GM21528 (cell line): ENCODE results near the gene COPG2.
"Not testable (repeated sequence)": the region's sequence is repeated elsewhere in the genome, so short reads cannot be mapped to it uniquely, and the experiment has no call there.

ENCODE experiments used
- ATAC-seq: cut with Tn5 transposase; IDR thresholded peaks from one replicate; pipeline ENCODE4 v1.9.1; 2021; ENCODE audit warnings: mild to moderate bottlenecking, moderate library complexity; ENCODE audit not compliant: unreplicated experiment, low FRiP score

COPG2 gene

DNA sequence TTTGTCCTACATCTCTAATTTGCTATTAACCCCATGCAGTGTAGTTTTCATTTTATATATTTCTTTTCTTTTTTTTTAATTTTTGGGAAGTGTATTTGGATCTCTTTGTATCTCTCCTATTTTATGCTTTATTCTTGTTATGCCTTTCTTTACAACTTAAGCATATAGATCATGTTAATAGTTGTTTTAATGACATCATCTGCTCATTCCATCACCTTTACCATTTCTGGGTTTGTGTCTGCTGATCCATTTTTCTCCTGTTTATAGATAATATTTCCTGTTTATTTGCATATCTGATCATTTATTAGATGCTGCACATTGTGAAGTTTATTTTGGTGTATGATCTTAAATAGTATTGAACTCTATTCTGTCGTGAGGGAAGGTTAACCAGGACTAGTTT is 13.7 kb downstream of the COPG2 start:
- ATAC-seq: no peak

DNA sequence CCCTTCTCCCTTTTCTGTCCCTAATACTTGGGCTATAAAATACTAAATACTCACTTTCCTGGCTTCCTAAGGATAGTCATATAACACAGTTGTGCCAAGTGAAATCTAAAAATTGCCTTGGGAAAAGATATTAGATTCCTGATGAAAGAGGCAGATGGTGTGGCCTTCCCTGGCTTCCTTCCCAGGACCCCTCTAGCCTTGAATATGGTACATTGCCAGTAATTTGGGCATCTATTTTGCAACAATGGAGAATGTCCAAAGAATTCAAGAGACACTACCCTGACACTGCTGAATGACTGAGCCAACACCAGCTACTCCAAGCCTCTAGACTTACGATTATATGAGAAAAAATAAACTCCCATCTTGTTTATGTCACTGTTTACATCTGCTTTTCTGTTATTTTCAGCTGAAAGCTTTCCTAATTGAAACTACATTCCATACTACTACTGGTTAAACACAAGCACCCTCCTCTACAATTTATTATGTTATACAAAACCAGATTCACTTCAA is 17.9 kb downstream of the COPG2 start:
- ATAC-seq: no peak

DNA sequence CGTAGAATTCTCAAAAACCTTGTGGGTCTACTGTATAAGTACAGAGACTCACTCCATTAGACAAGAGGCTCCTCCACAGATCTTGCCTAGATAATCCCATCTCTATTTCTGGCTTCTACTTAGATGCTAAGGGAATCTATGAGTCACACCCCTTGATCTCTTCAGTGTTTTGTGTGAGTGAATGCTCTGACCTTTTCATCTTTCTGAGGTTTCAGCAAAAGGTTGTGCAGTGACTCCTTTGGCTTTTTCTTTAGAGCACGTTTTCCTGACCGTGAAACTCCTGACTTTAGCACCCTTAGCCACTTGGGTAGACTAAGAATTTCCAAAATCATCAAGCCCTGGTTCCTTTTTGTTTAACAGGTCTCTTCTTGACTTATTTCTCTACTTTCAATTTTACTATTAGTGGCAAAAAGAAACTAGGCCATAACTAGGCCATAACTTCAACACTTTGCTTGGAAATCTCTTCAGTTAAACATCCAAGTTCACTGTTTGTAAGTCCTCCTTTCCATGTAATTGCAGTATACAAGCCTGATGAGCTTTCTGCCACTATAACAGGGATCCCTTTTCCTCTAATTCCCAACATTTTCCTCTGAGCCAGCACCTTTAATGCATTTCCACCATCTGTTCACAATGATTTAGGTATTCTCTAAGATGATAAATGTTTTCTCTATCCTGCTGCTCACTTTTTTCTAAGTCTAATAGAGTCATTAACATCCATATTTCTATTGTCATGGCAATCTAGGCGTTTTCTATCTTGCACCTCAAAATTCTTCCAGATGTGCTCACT is 19.4 kb downstream of the COPG2 start:
- no peak for ATAC-seq

DNA sequence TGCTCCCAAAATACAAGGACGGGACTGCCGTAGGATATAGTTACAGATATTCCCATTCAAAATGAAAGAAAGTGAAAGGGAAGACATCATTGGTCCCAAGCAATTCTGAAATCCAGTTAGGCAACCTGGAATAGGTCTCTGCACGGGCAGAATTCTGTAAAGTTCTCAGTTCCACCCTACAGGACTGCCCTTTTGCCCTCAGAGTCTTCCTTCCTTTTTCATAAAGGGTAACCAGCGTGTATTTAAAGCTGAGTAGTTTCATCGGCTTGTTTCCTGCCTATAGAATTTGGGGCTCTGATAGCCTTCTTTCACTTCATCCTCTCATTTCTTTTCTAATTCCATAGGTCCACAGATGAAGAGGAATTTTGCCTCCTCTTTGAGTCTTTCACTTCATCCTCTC is 20.0 kb downstream of the COPG2 start:
- no peak for ATAC-seq

DNA sequence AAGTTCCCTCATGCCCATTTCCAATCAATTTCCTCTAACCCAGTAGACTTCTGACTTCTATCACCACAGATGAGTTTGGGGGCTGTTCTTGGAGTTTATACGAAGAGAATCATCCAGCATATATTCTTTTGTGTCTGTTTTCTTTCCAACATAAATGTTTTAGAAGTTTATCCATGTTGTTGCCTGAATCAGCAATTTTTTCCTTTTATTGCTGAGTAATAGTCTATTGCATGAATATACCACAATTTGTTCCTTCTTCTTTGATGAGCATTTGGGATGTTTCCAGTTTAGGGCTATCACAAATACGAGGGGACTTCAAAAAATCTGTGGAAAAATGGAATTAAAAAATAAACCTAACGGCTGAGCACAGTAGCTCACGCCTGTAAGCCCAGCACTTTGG is 26.2 kb downstream of the COPG2 start:
- no peak for ATAC-seq

DNA sequence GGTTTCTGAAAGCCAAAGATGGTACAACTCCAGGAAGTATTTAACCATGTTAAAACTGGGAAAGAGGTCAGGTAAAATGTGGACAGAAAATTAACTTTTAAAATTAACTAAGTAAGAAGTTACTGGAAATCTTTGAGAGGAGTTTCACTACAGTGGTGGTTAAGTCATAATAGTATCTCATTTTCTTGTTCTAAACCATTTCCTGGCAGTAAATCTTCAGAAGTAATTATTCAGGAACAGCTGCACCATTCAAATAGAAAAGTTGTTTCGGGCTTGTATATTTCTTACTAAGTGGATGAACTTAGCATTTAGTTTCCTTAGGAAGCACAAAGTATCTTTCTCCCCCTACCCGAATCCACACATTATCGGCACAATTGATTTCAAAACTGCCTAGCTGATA is 27.1 kb downstream of the COPG2 start:
- ATAC-seq: no peak

DNA sequence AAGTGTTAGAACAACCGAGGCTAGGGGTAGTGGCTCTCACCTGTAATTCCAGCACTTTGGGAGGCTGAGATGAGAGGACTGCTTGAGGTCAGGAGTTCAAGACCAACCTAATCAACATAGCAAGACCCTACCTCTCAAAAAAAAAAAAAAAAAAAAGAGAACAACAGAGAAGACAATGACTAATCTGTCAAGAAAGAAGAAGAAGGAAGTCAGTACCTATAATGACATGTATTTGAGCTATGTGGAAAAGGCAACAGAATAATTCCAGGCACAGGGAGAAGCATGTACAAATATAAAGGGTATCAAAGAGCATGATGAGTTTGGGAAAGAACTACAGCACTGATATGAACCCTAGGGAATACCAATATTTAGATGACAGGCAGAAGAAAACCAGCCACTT is 27.5 kb downstream of the COPG2 start:
- no peak for ATAC-seq

DNA sequence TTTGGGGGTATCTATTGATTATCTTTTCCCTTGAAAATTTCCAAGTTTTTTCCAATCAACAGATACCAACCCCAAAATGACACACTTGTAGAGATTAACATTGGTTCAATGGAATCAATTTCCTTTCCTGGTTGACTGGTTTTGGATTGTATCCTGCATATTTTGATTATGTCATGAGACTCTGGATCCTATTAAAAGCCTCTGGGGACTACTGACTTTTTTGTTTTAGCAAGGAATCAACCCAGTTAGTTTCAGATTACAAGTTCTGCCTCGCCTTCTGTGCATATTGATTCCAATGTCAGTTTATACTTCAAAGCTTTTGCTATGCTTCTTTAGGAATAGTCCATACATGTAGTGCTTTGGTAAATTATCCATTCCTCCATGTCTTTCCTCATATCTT is 29.2 kb downstream of the COPG2 start:
- ATAC-seq: no peak

DNA sequence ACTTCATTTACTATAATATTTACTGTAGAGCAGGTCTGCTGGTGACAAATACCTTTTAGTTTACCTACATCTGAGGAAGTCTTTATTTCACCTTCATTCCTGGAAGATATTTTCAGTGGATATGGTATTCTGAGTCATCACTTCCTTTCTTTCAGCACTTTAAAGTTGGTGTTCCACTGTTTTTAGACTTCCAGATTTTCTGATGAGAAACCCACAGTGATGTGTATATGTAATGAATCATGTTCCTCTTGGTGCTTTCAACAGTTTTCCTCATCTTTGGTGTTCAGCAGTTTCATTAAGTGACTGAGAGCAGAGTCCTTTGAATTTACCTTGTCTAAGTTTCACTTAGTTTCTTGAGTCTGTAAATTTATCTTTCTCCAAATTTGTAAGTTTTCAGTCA is 36.4 kb downstream of the COPG2 start:
- ATAC-seq: no peak

DNA sequence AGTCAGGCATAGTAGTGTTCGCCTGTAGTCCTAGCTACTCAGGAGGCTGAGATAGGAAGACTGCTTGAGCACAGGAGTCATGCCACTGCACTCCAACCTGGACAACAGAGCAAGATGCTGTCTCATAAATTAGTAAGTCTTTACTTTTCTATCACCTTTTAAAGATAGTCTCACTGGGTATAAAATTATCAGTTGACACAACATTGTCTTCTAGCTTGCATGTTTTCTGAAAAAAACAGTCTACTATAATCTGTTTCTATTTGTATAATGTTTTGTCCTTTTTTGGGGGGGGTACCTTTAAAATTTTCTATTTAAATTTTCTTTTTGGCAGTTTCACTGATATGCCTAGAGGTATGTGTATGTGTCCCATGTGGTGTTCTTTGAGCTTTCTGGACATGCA is 39.6 kb downstream of the COPG2 start:
- ATAC-seq: no peak

DNA sequence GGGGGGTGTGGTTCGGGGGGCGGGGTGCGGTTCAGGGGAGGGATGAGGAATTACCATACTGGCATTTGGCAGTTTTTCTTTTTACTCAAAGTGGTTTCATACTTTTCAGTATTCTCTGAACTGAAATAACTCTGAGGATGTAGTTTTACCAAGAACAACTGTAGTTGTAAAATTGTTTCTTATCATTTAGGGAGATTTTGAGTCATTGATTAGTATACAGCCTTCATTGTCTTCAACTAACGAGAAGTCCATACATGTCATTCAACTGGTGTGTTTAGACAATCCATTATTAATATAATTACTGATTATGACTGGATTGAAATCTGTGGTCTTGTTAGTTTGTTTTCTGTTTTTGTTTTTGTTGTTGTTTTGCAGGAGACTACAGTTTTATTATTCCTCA is 40.8 kb downstream of the COPG2 start:
- ATAC-seq: no peak

DNA sequence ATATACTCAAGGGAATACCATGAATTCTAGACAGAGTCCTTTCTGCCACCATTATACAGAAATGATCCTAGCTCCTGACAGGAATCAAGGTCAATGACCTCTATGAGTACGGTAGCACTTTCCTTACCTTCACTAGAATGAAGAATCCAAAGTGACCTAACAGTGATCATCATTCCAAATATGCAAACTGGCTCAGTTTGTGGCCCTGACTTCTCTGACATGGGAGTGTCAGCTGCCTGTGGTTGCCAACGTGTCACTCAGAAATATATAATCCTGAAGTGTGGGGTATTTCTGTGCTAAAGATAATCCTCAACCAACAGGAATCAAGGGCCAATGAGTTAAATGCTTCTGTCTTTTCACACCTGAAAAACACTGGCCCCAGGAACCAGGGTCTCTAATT is 45.7 kb downstream of the COPG2 start:
- ATAC-seq: no peak

DNA sequence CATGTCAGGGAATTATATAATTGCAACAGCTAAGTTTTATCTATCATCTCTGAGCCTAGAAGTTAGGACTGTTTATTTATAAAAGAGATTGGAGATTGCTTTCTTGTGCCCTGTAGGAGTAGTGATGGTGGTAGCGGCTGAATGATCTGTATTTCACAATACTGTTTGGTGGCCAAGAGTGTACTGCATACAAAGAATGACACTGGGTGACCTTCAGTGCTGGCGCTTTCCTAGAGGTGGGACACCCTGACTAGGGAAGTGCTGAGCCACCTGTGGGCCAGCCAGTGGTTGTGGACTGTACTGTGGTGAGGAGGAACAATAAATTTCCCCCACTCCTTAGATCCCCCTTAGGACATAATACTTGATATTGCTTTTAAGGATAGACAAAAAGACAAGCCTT is 53.0 kb downstream of the COPG2 start:
- no peak for ATAC-seq

DNA sequence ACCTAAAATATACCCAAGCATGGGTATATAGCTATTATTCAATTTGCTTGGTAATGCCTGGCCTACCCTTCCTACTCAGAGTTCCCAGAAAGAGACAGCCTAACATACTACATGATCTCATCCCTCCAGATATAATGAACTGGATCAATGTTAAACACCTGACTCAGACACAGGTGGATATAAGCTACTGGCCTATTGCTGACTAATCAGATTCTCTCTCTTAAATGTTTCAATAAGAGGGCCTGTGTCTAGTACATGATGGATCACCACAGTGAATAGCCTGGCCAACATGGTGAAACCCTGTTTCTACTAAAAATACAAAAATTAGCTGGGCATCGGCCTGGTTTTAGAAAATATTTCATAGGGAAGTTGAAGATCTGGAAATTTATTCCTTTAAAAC is 54.1 kb downstream of the COPG2 start:
- no peak for ATAC-seq

DNA sequence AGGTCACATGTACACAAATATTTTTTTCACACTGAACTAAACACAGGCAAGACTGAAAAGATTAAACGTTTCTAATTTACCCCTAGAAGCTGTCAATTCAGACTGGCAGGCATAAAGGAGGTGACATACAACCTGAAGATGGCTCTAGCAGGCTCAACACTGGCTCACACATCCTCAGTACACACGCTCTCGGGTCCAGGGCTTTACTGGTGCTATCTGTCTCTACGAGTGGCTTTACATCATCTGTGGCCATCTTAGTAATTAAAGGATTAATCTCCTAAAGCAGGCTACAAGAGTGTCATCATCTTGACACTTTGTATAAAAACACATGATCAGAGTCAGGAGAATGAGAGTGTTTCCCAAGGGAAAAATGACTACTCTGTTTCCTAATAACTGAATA is 57.3 kb downstream of the COPG2 start:
- ATAC-seq: no peak

DNA sequence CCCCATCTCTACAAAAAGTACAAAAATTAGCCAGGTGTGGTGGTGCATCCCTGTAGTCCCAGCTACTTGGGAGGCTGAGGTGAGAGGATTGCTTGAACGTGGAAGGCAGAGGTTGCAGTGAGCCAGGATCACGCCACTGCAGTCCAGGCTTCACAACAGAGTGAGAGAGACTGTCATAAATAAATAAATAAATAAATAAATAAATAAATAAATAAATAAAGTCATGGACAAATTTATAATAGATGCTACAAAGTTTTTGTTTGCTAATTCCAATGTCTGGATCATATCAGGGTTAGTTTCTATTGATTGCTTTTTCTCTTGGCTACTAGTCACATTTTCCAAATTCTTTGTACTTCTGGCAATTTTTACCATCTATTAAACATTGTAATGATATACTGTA is 61.5 kb downstream of the COPG2 start:
- ATAC-seq: not testable (repeated sequence)

DNA sequence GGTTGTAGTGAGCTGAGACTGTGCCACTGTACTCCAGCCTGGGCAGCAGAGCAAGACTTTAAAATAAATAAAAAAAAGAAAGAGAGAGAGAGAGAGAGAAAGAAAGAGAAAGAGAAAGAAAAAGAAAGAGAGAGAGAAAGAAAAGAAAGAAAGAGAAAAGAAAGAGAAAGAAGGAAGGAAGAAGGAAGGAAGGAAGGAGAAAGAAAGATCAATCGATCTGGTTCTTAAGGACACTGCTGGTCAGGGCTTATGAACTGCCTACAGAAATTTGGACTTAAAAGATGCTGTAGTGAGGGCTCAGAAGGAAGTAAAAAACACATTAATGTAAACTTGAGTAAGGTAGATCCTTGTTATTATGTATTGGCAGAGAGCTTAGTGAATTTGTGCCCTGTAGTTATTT is 62.4 kb downstream of the COPG2 start:
- ATAC-seq: no peak

DNA sequence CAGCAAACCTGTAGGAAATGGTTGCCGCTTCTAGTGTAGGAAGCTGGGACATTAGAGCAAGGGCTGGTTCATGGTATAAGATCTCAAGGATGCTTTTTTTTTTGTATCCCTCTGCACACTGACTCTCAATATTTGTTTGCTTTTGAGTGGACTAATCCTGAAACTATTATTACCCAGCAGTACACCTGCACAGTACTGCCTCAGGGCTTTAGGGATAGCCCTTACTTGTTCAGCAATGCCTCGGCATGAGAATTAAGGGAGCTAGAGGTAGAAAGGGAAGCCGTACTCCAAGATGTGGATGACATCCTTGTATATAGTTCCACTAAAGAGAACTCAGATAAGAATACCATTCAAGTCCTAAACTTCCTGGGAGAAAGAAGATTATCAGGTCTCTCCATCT is 70.5 kb downstream of the COPG2 start:
- no peak for ATAC-seq

DNA sequence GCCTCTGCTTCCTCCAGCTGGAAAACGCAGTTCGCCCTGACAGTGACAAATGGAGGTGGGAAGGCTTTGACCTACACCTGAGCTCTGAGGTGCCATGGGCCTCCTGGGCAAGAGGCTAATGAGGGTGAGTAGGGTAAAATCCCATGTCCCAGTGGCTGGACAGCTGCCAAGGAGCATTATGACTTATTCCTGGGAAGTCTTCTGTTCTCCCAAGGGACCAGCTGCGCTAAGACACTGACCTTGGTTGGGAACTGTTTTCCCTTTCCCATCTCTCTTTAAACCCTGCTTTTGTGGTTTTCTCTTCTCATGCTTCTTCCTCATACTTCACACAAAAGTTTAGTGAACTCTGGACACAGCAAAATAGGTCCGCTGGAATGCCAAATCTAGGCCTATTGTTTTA is 72.6 kb downstream of the COPG2 start:
- ATAC-seq: no peak

DNA sequence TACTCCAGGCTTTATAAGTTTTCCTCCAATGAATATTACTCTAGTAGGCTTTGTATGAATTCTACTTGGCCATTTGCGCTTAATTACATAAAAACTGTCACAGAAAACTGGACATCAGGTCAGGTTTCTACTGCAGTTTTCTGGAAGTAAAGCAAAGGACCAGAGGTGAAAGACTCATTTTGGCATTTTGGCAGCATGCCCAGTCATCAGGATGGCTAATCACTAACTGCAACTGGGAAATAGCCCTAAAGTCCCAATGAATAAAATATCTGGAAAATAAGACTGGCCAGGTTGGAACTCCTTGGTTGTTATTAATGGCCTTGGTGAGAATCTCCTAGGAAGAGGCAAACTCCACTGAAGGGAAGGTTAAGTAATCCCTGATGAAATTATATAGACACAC is 75.5 kb downstream of the COPG2 start:
- no peak for ATAC-seq

DNA sequence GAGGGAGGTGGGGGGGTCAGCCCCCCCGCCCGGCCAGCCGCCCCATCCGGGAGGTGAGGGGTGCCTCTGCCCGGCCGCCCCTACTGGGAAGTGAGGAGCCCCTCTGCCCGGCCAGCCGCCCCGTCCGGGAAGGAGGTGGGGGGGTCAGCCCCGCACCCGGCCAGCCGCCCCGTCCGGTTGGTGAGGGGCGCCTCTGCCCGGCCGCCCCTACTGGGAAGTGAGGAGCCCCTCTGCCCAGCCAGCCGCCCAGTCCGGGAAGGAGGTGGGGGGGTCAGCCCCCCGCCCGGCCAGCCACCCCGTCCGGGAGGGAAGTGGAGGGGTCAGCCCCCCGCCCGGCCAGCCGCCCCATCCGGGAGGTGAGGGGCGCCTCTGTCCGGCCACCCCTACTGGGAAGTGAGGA is 77.1 kb downstream of the COPG2 start:
- not testable (repeated sequence) for ATAC-seq

DNA sequence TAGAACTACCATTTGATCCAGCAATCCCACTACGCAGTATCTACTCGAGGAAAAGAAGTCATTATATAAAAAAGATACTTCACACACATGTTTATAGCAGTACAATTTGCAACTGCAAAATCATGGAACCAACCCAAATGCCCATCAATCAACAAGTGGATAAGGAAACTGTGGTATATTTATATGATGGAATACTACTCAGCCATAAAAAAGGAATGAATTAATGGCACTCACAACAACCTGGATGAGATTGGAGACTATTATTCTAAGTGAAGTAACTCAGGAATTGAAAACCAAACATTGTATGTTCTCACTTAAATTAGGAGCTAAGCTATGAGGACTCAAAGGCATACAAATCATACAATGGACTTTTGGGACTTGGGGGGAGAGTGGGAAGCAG is 82.6 kb downstream of the COPG2 start:
- not testable (repeated sequence) for ATAC-seq

DNA sequence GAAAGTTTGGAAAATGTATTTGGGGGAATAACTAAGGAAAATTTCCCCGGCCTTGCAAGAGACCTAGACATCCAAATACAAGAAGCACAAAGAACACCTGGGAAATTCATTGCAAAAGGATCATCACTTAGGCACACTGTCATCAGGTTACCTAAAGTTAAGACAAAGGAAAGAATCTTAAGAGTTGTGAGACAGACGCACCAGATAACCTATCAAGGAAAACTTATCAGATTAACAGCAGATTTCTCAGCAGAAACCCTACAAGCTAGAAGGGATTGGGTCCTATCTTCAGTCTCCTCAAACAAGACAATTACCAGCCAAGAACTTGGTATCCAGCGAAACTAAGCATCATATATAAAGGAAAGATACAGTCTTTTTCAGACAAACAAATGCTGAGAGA is 93.4 kb downstream of the COPG2 start:
- not testable (repeated sequence) for ATAC-seq
